HG03575 (cell line): ENCODE measurements around the gene ABCG1.
A peak's percentile ranks its signal among the peaks of the same experiment; 100 is the strongest.
"Not testable (repeated sequence)": the region's sequence is repeated elsewhere in the genome, so short reads cannot be mapped to it uniquely, and the experiment has no call there.

ENCODE experiments used
- ATAC-seq: cut with Tn5 transposase; IDR thresholded peaks from one replicate; pipeline ENCODE4 v1.9.1; 2021; ENCODE audit not compliant: unreplicated experiment, insufficient number of reproducible peaks, low FRiP score; ENCODE audit errors: extremely low read depth

The ABCG1 gene

GRCh38 chr21:42218836-42219605 is at the start of gene ABCG1:
ABCG1 (plus strand) TSS chr21:42219140; CDS start chr21:42219263, 123 bp downstream.
- no peak for ATAC-seq

GRCh38 chr21:42169758-42170157 is 49.2 kb upstream of the ABCG1 start:
- ATAC-seq: no peak

GRCh38 chr21:42171091-42172053 is 47.6 kb upstream of the ABCG1 start:
- no peak for ATAC-seq

- no peak for ATAC-seq
Observed at GRCh38 chr21:42172596-42173483, 46.1 kb upstream of the ABCG1 start.

- ATAC-seq: no peak
Observed at GRCh38 chr21:42174173-42174572, 44.8 kb upstream of the ABCG1 start.

DNA sequence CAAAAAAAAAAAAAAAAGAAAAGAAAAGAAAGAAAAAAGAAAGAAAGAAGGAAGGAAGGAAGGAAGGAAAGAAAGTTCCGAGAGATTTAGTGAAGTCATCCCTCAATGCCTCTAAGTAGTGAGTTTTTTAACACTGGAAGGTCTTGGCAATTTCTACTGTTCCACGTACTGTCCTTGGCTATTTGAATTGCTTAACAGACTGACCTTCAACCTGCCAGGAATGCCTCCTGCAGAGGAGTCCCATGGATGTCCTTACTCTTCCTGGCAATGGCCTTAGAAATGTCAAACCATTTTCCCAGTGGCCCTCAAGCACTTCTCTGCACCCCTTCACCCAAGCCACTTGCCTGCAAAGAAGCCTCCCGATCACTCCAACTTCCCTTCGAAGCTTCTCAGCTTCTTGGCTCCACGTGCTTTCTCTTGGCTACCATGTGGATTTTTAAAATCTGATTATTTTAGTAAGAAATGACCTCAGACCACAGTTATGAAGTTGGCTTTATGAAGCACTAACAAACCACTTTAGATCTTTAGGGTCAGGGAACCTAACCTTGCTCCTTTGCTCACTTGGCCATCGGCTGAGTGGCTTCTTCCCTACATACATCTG is 43.7 kb upstream of the ABCG1 start:
- ATAC-seq: no peak

DNA sequence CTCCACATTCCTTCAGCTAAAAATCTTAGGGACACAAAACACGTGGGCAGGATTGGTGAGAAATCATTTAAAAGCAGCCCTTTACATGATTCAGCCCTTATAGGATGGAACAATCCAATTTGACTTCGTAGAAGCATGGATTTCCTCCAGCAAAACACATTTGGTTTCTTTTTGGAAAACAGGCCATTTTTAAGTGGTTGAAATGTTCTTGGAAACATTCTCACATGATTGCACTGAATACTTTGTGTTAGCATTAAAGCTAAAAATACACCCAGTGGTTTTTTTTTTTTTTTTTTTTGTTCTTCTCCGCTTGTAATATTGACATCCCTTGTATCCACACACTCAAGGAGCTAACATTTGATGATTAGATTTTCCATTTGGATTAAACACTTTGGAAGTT is 42.1 kb upstream of the ABCG1 start:
- ATAC-seq: no peak

GRCh38 chr21:42179316-42179715 is 39.6 kb upstream of the ABCG1 start:
- no peak for ATAC-seq

GRCh38 chr21:42180001-42180400 is 38.9 kb upstream of the ABCG1 start:
- ATAC-seq: not testable (repeated sequence)

GRCh38 chr21:42182713-42183371 is 36.1 kb upstream of the ABCG1 start:
- ATAC-seq: no peak

DNA sequence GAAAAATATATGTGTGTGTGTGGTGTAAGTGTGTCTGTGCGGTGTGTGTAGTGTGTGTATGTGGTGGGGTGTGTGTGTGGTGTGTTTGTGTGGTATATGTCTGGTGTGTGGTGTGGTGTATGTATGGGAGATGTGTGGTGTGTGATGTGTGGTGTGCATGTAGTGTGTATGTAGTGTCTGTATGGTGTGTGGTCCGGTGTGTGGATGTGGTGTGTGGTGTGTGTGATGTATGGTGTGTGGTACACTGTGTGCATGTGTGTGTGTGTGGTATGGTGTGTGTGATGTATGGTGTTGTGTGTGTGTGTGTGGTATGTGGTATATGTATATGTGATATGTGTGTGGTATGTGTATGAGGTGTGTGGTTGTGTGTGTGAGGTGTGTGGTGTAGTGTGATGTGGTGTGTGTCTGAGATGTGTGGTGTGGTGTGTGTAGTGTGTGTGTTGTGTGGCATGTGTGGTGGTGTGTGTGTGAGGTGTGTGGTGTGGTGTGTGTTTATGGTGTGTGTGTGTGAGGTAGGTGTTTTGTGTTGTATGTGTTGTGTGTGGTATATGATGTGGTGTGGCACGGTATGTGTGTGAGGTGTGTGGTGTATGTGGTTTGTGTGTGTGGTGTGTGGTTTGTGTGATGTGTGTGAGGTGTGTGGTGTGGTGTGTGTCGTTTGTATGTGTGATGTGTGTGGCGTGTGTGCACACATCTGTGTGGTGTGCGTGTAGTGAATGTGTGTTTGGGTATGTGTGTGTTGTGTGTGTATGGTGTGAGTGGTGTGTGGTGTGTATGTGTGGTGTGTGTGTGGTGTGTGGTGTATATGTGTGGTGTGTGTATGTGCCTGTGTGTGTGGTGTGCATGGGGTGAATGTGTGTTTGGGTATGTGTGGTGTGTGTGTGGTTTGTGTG is 35.3 kb upstream of the ABCG1 start:
- ATAC-seq: no peak

GRCh38 chr21:42186591-42186990 is 32.3 kb upstream of the ABCG1 start:
- ATAC-seq: no peak

DNA sequence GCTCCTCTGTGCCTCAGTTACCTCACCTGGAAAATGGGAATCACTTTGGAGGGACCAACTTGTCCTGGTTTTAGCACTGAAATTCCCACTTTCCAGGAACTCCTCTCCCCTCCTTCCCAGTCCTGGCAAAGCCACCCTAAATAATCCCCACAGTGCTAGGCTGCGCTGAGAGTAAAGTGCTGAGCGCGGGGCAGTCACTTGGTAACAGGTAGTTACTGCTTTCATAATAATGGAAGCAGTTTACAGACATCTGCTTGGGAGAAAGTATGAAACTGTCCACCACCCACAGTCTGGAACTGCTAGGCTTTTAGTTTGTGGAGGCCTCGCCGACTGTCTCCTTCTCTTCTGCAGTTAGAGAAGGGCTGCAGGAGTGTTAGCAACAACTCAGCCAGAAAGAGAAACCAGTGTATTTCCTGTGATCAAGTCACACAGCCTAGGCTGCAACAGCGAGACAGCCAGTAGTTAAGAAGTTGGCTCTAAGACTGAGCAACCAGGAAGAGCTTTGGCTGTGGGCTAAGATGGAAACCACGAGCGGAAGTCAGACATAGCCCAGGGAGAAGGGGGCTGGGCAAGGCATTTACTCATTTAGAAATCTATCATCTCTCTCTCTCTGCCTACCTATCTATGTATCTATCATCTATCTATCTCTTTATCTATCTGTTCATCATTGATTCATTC is 30.8 kb upstream of the ABCG1 start:
- peak; percentile 93 for ATAC-seq

DNA sequence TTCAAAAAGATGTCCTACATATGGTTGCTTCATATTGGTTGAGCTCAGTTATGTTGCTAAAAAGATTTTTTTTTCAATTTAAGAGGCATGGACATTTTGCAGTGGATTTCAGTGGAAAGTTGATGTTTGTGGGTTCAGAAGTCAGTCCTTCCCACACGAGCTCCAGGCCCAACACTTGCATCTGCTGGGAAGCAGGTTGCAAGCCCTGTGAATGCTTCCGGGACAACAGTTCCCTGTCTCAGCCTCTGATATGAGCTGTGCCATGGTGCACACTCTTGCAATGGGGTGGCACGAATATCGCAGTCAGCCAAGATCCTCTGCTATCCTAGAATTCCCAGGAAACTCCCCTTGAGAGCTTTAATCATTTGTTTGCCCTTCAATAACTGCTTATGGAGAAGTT is 30.3 kb upstream of the ABCG1 start:
- no peak for ATAC-seq

- no peak for ATAC-seq
Observed at GRCh38 chr21:42189431-42189830, 29.5 kb upstream of the ABCG1 start.

DNA sequence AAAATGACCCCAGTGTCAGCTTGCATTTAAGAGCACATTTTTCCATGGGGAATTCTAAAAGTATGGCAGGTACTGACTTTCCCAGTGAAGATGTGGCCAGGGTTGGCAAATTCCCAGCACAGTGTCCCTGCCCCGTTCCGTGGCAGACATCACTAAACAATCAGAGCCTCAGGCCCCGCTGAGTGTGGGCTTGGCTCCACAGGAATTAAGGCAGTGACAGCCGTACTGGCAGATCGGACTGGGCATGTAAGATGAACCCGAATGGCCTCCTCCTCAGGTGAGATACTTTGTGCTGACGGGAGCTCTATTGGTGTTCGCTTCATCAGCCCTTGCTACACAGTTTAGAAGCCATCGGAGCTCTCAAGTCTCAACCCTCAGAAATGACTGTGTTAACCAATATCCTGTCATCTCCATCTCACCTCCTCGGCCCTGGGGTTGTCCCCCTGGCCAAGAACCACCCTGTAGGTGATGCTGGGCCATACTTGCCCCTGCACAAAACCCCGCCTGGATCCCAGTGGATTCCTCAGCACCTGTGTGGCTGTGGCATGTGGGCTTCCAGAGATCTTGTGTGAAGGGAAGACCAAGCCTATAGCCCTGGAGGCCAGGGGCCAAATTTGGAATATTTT is 29.0 kb upstream of the ABCG1 start:
- no peak for ATAC-seq
